Umbilical cord (tissue), 2 donors: ENCODE measurements around the gene KANSL1. TPM values are rescaled to one million over a fixed set of nuclear protein-coding genes. Genes with fewer than 3 reads are reported as not detected.
"Not testable (repeated sequence)": the region's sequence is repeated elsewhere in the genome, so short reads cannot be mapped to it uniquely, and the experiment has no call there.

Experiments used
- DNase-seq: peaks from one replicate; pipeline ENCODE4 v3.0.0-alpha.2; 2015; ENCODE audit warnings: low spot score
- total RNA-seq: library from RNA; depleted of rRNA; stranded (reverse); fragments of >200 nt; gene quantifications from one replicate; pipeline ENCODE4 v1.2.3, GENCODE V29; 2014; ENCODE audit warnings: low replicate concordance; ENCODE audit not compliant: insufficient read depth

The KANSL1 gene
- total RNA-seq, 1 donor from 2014 or later: 83.5 TPM

GRCh38 chr17:46023783-46024388, 169.3 kb downstream of the KANSL1 start:
- no peak for DNase-seq

GRCh38 chr17:46023366-46023765, 169.9 kb downstream of the KANSL1 start:
- not testable (repeated sequence) for DNase-seq

GRCh38 chr17:46020998-46021397, 172.2 kb downstream of the KANSL1 start:
- DNase-seq: no peak

- DNase-seq: no peak
These were observed 173.0 kb downstream of the KANSL1 start for GRCh38 chr17:46020023-46020761.

GRCh38 chr17:46019408-46019925, 173.8 kb downstream of the KANSL1 start:
- not testable (repeated sequence) for DNase-seq

- DNase-seq: peak; percentile 30
These were observed 179.6 kb downstream of the KANSL1 start for GRCh38 chr17:46013502-46014165.

GRCh38 chr17:46013127-46013501, 180.1 kb downstream of the KANSL1 start:
- no peak for DNase-seq

- no peak for DNase-seq
These were observed 180.6 kb downstream of the KANSL1 start for GRCh38 chr17:46012506-46013079.

GRCh38 chr17:46011711-46012505, 181.3 kb downstream of the KANSL1 start:
- DNase-seq: no peak

GRCh38 chr17:46010597-46011186, 182.5 kb downstream of the KANSL1 start:
- no peak for DNase-seq

- no peak for DNase-seq
These were observed 183.3 kb downstream of the KANSL1 start for GRCh38 chr17:46009681-46010596.

GRCh38 chr17:46008591-46008990, 184.6 kb downstream of the KANSL1 start:
- DNase-seq: no peak

- DNase-seq: no peak
These were observed 185.7 kb downstream of the KANSL1 start for GRCh38 chr17:46007461-46007965.

GRCh38 chr17:46006082-46006481, 187.1 kb downstream of the KANSL1 start:
- not testable (repeated sequence) for DNase-seq

- peak; percentile 36 for DNase-seq
These were observed 189.1 kb downstream of the KANSL1 start for GRCh38 chr17:46003907-46004748.

- no peak for DNase-seq
These were observed 190.3 kb downstream of the KANSL1 start for GRCh38 chr17:46002973-46003316.

GRCh38 chr17:46002311-46002972, 190.8 kb downstream of the KANSL1 start:
- peak; percentile 73 for DNase-seq
